T follicular helper cell (primary cell): ENCODE results near the gene IHH.
A peak's percentile ranks its signal among the peaks of the same experiment; 100 is the strongest.

Experiments used
- DNase-seq: peaks from one replicate; pipeline ENCODE4 v3.0.0-alpha.2; 2020; ENCODE audit warnings: low read depth

The IHH gene

DNA sequence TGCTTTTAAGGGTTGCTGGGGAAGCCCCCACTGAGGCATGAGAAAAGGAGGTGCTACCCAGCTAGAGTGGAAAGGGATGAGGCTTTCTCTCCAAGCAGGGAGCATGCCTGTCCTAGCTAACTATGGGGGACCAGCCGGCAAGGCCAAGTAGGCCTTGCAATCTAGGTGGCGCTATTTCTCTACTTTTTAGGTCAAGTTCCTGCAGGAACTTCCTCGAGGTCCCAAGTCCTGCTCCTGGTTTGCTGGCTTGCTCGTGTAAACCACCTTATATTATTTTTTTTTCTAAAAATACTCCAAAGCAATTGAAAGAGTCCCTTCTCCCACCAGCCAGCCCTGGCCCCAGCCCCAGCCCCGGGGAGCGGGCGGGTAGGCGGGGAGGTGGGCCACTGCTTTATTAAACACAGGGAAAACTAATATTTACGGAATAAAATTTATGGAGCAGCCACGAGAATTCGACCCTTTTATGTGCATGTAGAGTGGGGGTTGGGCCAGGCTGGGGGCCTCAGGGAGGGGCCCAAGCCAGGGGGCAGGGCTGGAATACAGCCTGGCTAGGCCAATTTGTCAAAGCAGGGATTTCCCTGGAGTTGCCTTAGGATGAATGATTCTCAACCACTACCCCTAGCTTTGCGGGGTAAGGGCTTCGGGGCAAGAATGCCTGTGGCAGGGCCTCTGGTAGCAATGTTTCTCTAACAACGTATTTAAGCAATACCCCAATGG is 12.8 kb upstream of the IHH start:
- no peak for DNase-seq

GRCh38 chr2:219072741-219073250 is 12.1 kb upstream of the IHH start:
- DNase-seq = no peak

GRCh38 chr2:219071131-219071816 is 10.6 kb upstream of the IHH start:
- DNase-seq = no peak

GRCh38 chr2:219065484-219065883 is 4.8 kb upstream of the IHH start:
- DNase-seq = no peak

GRCh38 chr2:219062081-219062480 is 1.4 kb upstream of the IHH start:
- DNase-seq = no peak

DNA sequence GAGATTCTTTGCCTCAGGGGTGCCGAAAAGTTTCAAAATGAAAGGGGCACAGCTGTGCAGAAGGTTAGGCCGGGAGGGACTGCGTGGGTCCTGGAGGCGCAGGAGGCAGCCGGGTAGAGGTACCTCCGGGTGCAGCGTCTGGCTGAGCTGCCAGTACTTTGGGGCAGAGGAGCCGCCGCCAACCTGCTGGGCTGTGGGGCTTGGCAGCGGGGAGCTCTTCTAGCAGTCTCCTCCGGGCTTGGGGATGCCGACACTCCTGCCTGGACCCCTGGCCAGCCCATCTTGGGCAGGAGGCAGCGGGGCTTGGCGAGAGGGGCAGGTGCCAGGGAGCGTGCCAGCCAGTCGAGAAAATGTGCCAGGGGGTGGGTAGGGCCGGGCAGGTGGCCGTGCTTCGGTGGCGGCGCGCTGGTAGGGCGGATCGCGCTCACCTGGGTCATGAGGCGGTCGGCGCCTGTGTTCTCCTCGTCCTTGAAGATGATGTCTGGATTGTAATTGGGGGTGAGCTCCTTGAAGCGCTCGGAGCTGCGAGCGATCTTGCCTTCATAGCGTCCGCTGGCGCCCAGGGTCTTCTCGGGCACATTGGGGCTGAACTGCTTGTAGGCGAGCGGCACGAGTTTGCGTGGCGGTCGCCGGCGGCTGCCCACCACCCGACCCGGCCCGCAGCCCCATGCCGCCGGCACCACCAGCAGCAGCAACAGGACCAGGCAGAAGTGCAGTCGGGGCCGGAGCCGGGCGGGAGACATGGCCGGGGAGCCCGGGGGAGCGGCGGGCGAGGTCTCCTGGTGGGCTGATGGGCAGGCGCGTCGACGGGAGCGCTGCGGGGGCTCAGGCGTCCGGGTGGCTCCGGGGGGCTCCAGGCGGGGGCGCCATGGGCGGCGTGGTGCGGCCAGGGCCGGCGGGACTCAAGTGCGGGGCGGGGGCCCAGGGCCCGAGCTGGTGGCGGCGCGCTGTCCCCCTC is 717 bp downstream of the IHH start:
- DNase-seq = peak; percentile 8

DNA sequence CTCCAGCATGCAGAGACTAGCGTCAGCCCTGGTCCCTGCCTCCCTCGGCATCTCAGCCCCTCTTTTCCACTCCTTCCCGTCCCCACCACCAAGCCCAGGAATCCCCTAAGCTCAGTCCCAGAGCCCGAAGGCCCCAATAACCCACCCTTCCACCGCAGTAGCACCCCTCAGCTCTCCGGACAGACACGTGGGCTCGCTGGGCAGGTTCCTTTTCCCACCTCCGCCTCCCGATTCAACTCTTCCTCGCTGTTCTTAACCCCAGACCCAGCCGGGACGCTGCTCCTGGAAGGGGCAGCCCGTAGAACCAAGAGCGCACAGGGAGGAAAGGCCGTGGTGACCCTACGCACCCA is 1.4 kb downstream of the IHH start:
- no peak for DNase-seq

GRCh38 chr2:219058541-219059374 is 2.0 kb downstream of the IHH start:
- DNase-seq = no peak

- DNase-seq = peak; percentile 63
Observed at GRCh38 chr2:219057709-219058540, 2.8 kb downstream of the IHH start.

DNA sequence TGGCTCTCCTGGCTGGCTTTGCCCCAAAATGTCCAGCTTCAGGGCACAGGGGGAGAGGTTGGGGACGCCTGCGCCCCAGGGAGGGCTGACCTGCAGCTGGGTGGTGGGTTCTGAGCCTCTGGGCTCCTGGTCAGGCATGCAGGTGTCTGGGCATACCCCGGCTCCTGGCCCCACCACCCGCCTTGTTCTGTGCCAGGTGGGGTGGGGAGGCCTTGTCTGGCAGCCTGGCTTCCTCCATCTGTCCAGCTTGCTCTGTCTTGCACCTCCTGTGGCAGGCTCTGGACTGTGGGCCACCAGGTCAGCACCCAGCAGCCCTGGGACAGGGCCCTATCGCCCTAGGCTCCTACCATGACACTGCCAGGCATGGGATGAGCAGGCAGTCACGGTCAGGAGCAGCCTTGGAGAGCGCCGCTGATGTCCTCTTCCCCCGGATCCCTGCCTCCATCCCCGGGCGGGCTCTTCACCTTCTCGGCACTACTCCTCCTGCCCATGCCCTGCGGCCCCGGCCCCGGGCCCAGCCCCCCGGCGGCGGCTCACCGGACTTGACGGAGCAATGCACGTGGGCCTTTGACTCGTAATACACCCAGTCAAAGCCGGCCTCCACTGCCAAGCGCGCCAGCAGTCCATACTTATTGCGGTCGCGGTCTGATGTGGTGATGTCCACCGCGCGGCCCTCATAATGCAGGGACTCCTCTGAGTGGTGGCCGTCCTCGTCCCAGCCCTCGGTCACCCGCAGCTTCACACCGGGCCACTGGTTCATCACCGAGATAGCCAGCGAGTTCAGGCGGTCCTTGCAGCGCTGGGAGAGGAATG is 3.6 kb downstream of the IHH start:
- no peak for DNase-seq

- DNase-seq = no peak
Observed at GRCh38 chr2:219056176-219056895, 4.4 kb downstream of the IHH start.

DNA sequence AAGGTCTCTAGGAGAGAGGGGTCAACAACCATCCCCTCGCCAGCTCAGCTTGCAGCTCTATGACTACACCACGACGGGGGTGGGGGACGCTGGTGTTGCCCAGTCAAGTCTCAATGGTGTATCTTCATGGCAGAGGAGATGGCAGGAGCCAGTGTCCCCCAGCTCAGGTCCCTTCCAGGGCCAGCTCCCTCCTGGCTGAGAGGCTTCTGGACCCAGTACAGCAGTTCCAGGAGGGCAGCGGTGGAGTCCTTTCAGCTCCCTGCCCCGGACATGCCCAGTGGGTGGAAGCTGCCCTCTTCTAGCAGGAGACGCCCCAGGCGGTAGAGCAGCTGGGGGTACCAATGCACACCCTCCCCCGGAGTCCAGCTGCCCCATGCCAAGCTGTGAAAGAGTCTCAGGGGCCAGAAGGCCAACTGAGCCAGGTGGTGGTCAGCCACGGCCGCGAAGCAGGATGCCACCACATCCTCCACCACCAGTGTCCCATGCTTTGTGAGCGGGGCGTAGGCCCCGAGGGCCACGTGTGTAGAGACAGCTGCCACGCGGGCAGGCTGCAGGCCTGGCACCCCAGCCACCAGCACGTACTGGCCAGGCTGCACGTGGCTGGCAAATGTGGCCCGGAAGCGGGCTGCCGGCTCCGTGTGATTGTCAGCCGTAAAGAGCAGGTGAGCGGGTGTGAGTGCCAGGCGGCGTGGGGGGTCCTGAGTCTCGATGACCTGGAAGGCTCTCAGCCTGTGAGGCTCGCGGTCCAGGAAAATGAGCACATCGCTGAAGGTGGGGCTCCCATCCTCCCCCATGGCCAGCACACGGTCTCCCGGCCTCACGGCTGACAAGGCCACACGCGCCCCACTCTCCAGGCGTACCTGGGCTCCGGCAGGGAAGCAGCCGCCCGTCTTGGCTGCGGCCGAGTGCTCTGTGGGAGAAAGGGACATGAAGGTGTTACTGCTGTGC is 5.5 kb downstream of the IHH start:
- DNase-seq = no peak

- DNase-seq = no peak
Observed at GRCh38 chr2:219049282-219049681, 11.4 kb downstream of the IHH start.

DNA sequence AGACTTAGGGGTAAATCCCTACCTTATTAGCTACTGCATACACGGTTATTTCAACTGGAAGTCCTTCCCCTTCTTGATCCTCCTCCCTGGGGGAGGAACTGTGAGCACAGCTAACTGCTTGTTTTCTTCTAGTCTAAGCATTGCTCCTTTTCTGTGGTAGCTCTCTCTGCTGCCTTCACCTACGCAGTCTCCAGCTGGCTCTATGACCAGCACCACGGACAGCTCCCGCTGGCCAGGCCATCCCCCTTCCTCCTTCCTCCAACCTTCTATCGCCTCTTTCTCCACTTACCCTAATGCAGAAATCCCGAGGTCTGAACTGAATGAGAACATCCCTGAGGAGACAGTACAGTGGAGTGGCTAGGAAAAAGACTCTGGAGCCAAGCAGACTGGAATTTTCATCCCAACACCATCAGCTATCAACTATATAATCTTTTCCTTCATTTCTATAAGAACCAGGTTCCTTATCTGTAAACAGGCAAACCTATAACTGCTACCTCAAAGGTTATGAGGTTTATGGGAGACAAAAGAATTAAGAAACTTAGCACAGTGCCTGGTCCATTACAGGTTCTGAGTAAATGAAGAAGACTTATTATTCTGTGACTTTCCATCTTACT is 14.7 kb downstream of the IHH start:
- DNase-seq = no peak

DNA sequence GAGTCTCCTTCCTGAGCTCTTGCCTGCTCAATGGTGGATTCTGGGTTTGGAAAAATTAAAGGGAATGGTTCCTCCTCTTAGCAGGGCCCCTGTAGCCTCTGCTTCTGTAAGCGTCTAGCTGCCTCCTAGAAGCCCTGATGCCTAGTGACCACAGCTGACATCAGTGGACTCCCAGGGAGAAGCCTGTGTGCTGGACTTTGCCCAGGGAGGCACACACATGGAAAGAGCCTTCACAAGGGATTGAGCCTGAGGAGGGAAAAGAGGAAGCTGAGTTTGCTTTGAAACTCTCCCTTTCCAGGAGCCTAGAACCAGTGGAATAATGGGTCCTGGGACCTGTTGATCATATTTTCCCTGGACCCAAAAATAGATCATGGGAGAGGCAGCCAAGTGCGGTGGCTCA is 18.0 kb downstream of the IHH start:
- DNase-seq = no peak

DNA sequence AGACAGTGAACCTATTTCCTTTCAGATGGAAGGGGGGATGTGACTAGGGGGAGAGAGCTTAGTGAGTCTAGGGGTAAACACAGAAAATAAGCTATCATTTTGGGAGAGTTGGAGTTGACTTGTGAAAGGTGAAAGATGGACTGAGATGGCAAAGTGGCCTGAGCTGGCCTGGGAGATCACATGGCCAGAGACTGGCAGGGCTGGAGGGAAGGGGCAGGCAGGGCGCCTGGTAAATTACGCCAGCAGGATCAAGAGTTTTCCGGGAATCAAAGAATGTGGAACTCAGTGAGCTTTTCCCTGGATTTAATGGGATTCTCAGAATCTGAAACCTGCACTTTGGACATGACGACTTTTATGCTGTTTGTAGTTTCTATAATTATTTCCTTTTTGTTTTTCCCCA is 18.6 kb downstream of the IHH start:
- DNase-seq = no peak

- no peak for DNase-seq
Observed at GRCh38 chr2:219041252-219041651, 19.5 kb downstream of the IHH start, which contains the start of gene CFAP65. Gene CFAP65 (minus strand): TSS chr2:219041516. CDS start chr2:219039048, 2,468 bp downstream.
